A549 (cell line): ENCODE measurements around the gene BFSP1.

Experiments used
- CBX2 ChIP-seq: fragments of 200-600 bp; sonication (generic); IDR thresholded peaks from 2 replicates; pipeline ENCODE4 v1.6.1; 2016; ENCODE audit warnings: low read depth, mild to moderate bottlenecking, borderline replicate concordance
- CEBPB ChIP-seq, 2 experiments: fragments of >200 bp in 1 of 2; sonication (Bioruptor Twin) in 1 of 2; formaldehyde crosslinking in 1 of 2; IDR thresholded peaks; 2 replicates each; pipeline ENCODE4 v1.6.1; 2012 to 2016
- FOSL2 ChIP-seq, 2 experiments: fragments of 450-650 bp in 1 of 2; fragments of >200 bp in 1 of 2; sonication (Bioruptor Twin) in 1 of 2; formaldehyde crosslinking; IDR thresholded peaks; 2 replicates each; pipeline versions ENCODE4 v1.5.0 to v1.6.1; 2016 to 2020; ENCODE audit warnings: mild to moderate bottlenecking in 1 of 2, moderate library complexity in 1 of 2
- JUN ChIP-seq, 2 experiments: fragments of >200 bp; sonication (Bioruptor Twin); formaldehyde crosslinking; IDR thresholded peaks; 2 replicates in 1 of 2; 3 replicates in 1 of 2; pipeline ENCODE4 v1.6.1; 2016 to 2017
- MAFK ChIP-seq: fragments of 450-650 bp; IDR thresholded peaks from 2 replicates; pipeline ENCODE4 v1.6.1; 2014; ENCODE audit not compliant: partially characterized antibody
- POLR2A ChIP-seq: IDR thresholded peaks from 2 replicates; pipeline ENCODE4 v1.6.1; 2012; ENCODE audit warnings: mild to moderate bottlenecking, low read length
- POLR2AphosphoS2 ChIP-seq: conservative IDR thresholded peaks from 2 replicates; pipeline ENCODE4 v1.6.1; 2012; ENCODE audit warnings: low read length, improper control_type of control experiment, inconsistent platforms
- RAD21 ChIP-seq, 2 experiments: fragments of >200 bp in 1 of 2; sonication (Bioruptor Twin) in 1 of 2; formaldehyde crosslinking in 1 of 2; IDR thresholded peaks in 1 of 2; conservative IDR thresholded peaks in 1 of 2; 2 replicates in 1 of 2; 3 replicates in 1 of 2; pipeline ENCODE4 v1.6.1; 2012 to 2018; ENCODE audit warnings: inconsistent platforms in 1 of 2
- SREBF2 ChIP-seq: fragments of 450-650 bp; IDR thresholded peaks from 2 replicates; pipeline ENCODE4 v1.6.1; 2014; ENCODE audit warnings: mild to moderate bottlenecking, moderate library complexity
- TF ChIP-seq, protein P1 (sequence below): fragments of >200 bp; sonication (Bioruptor Twin); formaldehyde crosslinking; IDR thresholded peaks from 3 replicates; pipeline ENCODE4 v1.5.1; 2016
- TF ChIP-seq, protein P2 (sequence below): fragments of 200-600 bp; sonication (generic); IDR thresholded peaks from 2 replicates; pipeline ENCODE4 v1.6.1; 2016; ENCODE audit warnings: antibody characterized with exemption, mild to moderate bottlenecking, moderate library complexity

DNA sequence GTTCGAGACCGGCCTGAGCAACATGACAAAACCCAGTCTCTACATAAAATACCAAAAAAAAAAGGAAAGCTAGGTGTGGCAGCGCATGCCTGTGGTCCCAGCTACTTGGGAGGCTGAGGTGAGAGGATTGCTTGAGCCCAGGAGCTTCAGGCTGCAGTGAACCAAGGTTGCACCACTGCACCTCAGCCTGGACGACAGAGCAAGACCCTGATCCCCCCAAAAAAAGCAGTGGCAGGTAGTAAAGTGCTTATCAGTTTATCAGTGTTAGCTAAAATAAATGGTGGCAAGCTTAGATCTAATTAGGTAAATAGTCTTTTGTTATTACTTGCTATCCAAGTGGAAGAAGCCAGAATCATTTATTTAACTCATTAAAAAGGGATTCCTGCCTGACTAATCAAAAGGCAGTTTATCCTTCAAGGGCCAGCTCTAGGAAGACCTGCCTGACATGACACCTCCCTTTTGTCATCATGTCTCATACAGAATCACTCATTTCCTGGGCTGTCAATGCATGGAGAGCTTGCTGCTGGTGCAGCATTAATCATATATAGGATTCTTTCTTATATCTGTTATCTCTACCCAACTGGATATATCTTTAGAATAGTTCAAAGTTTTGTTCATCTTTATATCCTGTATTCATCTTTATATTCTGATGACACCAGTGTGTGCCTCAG, 48.3 kb upstream of the BFSP1 start:
- TF ChIP-seq SREBF2 (no peak), POLR2A (no peak), POLR2AphosphoS2 (no peak), CEBPB (IDR thresholded peaks at IDR 0.05) (no peak), MAFK (no peak), CBX2 (no peak), RAD21 (conservative IDR thresholded peaks at IDR 0.05 in 1 of 2, IDR thresholded peaks at IDR 0.05 in 1 of 2) (no peak), JUN (IDR thresholded peaks at IDR 0.05) (no peak), FOSL2 (IDR thresholded peaks at IDR 0.05) (no peak), FOSL2 (CRISPR knock-in tag; IDR thresholded peaks at IDR 0.05) (no peak)
- TF ChIP-seq, protein P1, sequence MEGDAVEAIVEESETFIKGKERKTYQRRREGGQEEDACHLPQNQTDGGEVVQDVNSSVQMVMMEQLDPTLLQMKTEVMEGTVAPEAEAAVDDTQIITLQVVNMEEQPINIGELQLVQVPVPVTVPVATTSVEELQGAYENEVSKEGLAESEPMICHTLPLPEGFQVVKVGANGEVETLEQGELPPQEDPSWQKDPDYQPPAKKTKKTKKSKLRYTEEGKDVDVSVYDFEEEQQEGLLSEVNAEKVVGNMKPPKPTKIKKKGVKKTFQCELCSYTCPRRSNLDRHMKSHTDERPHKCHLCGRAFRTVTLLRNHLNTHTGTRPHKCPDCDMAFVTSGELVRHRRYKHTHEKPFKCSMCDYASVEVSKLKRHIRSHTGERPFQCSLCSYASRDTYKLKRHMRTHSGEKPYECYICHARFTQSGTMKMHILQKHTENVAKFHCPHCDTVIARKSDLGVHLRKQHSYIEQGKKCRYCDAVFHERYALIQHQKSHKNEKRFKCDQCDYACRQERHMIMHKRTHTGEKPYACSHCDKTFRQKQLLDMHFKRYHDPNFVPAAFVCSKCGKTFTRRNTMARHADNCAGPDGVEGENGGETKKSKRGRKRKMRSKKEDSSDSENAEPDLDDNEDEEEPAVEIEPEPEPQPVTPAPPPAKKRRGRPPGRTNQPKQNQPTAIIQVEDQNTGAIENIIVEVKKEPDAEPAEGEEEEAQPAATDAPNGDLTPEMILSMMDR = no peak
- TF ChIP-seq, protein P2, sequence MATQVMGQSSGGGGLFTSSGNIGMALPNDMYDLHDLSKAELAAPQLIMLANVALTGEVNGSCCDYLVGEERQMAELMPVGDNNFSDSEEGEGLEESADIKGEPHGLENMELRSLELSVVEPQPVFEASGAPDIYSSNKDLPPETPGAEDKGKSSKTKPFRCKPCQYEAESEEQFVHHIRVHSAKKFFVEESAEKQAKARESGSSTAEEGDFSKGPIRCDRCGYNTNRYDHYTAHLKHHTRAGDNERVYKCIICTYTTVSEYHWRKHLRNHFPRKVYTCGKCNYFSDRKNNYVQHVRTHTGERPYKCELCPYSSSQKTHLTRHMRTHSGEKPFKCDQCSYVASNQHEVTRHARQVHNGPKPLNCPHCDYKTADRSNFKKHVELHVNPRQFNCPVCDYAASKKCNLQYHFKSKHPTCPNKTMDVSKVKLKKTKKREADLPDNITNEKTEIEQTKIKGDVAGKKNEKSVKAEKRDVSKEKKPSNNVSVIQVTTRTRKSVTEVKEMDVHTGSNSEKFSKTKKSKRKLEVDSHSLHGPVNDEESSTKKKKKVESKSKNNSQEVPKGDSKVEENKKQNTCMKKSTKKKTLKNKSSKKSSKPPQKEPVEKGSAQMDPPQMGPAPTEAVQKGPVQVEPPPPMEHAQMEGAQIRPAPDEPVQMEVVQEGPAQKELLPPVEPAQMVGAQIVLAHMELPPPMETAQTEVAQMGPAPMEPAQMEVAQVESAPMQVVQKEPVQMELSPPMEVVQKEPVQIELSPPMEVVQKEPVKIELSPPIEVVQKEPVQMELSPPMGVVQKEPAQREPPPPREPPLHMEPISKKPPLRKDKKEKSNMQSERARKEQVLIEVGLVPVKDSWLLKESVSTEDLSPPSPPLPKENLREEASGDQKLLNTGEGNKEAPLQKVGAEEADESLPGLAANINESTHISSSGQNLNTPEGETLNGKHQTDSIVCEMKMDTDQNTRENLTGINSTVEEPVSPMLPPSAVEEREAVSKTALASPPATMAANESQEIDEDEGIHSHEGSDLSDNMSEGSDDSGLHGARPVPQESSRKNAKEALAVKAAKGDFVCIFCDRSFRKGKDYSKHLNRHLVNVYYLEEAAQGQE = no peak
